NK-92 (cell line): Measurements from ENCODE around the gene VWA5A.
"Not testable (repeated sequence)": the region's sequence is repeated elsewhere in the genome, so short reads cannot be mapped to it uniquely, and the experiment has no call there.

ENCODE experiments used
- DNase-seq: peaks from one replicate; lab custom pipeline; 2025; ENCODE audit not compliant: unreplicated experiment; lab: John Stamatoyannopoulos, UW

The VWA5A gene

DNA sequence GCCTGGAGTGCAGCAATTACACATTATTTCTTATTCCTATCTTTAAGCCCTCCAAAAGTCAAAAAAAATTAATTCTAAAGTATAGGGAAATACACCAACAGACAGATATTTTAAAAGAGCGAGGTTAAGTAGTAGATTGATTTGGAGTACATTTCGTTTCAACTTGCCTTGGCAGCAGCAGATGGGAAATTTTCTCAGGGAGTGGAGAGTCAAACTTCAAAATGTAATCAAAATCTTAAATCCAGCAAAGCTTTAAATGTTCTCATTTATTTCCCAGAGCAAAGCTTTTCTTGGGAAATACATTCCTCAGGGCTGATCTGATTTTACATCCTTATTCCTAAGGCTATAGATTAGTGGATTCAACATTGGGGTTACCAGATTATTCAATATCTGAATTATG, 21.9 kb upstream of the VWA5A start:
- no peak for DNase-seq

GRCh38 chr11:124094731-124095130, 20.5 kb upstream of the VWA5A start:
- DNase-seq = no peak

DNA sequence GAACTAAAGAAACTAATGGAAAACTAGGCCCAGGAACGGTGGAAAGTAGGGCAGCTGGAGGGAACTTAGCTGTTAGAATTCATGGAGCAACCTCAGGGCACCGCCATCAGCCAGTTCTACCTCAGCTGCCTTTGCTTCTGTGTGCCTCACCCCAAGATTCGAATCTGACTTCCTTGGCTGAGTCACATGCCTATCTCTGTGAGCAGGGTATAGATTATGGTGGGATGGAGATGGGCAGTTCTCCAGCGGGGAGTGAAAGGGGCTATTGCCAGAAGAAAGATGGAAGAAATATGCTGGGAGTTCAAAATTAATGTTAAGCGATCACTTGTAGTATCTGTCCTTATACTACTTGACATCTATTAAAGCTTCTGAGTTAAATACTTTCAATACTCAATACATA, 18.9 kb upstream of the VWA5A start:
- no peak for DNase-seq

DNA sequence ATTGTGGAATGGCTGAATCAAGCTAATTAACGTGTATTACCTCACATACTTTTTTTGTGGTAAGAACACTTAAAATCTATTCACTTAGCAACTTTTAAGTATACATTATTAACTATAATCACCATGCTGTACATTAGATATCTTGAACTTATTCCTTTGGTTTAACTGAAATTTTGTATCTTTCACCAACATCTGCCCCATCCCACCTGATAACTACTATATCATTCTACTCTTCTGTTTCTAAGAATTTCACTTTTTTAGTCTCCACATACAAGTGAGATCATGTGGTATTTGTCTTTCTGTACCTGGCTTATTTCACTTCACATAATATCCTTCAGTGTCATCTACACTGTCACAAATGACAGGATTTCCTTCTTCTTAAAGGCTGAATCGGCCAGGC, 17.1 kb upstream of the VWA5A start:
- DNase-seq = no peak

DNA sequence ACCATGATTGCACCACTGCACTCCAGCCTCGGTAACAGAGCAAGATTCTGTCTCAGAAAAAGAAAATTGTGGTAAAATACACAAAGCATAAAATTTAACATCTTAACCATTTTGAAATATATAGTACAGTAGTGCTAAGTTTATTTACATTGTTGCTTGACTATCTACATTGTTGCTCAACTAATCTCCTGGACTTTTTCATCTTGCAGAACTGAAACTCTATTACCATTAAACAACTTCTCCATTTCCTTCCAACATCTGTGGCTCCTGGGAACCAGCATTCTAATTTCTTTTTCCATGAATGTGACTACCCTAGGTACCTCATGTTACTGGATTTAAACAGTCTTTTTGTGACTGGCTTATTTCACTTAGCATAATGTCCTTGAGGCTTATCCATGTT, 13.5 kb upstream of the VWA5A start:
- no peak for DNase-seq

DNA sequence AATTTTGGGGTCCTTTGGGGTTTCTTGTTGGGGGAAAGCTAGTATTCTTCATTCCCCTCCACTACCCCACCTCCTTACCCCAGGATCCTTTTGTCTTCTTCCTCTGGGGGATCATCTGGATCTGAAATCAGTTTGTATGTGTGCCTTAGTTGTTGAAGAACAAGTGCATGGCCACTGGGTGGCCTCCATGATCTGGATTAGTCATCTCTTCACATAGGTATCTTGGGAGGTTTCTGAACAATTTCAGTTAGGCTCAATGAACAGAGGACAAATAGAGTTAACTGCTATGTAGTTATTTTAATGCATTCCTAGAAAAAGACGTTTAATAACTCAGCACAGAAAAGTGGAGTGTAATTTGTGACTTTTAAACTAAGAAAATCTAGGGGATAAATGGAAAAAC, 7.1 kb upstream of the VWA5A start:
- DNase-seq = no peak

GRCh38 chr11:124109377-124109776, 5.9 kb upstream of the VWA5A start:
- no peak for DNase-seq

- no peak for DNase-seq
Observed at GRCh38 chr11:124110201-124110600, 5.0 kb upstream of the VWA5A start.

GRCh38 chr11:124113890-124114289, 1.4 kb upstream of the VWA5A start:
- no peak for DNase-seq

DNA sequence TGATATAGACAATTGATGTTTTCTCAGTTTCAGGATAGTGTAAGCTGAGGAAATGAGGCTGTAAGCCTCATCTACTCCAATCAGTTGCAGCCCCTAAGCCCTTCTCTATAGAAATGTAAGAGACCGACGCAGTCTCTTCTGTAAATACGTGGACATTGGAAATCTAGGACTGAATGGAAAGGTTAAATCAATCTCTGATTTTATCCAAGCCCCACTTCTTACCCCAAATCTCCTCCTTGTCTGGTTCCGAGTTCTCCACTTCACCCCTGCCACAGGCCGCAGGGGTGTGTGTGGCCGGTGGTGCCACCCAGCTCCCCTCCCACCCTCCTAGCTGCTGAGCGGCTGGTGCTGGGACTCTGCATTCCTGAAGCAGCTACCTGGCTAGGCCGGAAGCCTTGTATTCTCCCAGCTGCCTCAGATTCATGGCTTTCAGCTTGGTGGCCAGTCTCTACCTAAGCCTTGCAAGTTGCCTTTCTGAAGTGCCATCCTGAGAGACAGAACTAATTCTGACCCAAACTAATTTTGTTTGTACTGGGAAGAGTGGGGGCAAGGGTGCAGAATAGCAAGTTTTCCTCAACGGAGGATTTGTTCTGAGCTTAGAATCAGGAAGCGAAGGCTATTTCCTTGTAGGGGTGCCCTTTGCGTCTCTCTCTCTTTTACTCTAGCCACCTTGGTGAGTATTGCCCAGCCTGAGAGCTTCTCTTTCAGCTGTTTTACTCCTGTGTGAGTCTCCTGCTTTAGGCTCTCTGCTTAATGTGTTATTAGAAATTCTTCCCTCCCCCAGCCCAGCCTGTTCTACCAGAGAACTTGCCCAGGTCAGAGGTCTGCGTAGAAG, 749 bp downstream of the VWA5A start:
- DNase-seq = no peak

DNA sequence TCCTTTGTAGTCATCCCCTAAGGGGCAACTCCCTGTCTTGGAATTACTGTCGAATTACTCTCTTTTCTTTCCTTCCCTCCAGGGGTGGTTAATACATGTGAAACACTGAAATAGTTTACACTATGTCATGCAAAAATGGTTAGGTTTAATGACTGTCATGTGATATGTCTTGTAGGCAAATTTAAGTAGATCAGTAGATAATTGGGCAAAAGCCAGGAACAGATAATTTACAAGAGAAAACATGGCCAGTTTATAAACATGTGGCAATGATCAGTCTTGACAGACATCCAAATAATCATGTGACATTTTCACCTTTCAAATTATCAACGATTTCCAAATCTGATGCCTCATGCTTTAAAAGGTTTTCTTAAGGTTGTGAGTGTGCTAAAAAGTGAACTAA, 3.9 kb downstream of the VWA5A start:
- DNase-seq = no peak

GRCh38 chr11:124120891-124121290, 5.6 kb downstream of the VWA5A start:
- DNase-seq = no peak

DNA sequence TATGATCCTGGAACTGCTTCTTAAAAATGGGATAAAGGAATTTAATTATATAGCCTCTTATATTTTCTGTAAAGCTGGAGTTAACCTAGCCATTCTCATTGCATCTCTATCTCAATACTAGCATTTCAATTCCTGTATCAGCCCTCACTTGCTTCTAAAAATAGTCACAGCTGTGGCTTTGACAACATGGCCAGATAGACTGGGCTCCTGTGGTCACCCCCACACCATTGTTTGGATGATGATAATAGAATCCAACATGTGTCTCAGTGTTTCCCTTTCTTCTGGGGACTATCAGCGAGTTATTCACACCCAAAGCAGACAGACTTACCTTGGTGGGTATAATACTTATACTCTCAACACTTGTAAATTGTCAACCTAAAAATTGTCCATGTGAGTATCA, 6.9 kb downstream of the VWA5A start:
- no peak for DNase-seq

DNA sequence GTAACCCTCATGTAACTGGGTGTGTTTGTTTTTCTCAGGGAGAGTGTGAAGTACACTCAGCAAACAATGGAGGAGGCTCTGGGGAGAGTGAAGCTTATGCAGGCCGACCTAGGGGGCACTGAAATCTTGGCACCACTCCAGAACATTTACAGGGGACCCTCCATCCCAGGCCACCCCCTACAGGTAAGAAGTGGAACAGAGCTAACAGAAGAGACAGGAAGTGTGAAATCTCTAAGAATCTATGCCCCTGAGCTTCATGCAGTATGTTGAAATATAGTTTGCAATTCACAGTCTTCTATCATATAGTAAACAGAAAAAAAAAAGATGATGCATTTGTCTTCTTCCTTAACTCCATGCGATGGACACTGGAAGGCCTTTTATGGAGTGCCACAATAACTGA, 8.4 kb downstream of the VWA5A start:
- DNase-seq = no peak

DNA sequence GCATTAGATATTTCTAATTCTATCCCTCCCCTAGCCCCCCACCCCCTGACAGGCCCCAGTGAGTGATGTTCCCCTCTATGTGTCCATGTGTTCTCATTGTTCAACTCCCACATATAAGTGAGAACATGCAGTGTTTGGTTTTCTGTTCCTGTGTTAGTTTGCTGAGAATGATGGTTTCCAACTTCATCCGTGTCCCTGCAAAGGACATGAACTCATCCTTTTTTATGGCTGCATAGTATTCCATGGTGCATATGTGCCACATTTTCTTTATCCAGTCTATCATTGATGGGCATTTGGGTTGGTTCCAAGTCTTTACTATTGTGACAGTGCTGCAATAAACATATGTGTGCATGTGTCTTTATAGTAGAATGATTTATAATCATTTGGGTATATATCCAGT, 11.9 kb downstream of the VWA5A start:
- DNase-seq = not testable (repeated sequence)

DNA sequence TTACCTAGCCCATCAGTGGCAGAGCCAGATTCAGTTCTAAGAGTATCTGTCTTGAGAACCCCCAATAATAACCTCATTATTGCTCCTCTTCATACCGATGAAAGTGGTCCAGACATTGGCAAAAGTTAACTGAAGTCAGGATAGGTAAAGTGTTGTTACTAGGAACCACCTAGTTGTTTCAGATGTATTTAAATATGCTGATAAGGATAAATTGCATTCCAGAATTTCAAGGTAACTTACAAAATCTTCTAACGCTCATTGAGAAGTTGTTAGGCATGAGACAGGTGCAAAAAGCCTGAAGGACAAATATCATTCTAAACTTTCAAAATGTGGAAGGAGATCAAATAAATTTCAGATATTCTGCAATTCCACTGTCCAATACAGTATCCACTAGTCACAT, 27.8 kb downstream of the VWA5A start:
- DNase-seq = no peak

- DNase-seq = no peak
Observed at GRCh38 chr11:124147951-124148350, 32.7 kb downstream of the VWA5A start.

DNA sequence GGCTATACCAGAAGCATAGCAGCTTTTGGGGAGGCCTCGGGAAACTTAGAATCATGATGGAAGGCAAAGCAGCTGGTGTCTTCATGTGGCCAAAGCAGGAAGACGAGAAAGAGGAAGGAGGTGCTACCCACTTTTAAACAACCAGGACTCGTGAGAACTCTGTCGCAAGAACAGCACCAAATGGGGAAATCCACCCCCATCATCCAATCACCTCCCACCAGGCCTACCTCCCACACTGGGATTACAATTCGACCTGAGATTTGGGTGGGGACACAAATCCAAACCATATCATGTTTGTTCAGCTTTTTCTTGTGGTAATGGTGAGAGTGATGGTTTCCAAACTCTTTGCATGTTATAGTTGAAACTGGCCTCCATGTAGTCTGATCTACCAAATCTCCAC, 35.4 kb downstream of the VWA5A start:
- DNase-seq = no peak

GRCh38 chr11:124152770-124153407, 37.6 kb downstream of the VWA5A start:
- no peak for DNase-seq

- DNase-seq = no peak
Observed at GRCh38 chr11:124153821-124154220, 38.6 kb downstream of the VWA5A start.

GRCh38 chr11:124159481-124159880, 44.2 kb downstream of the VWA5A start:
- DNase-seq = no peak

GRCh38 chr11:124160986-124161385, 45.7 kb downstream of the VWA5A start:
- no peak for DNase-seq

DNA sequence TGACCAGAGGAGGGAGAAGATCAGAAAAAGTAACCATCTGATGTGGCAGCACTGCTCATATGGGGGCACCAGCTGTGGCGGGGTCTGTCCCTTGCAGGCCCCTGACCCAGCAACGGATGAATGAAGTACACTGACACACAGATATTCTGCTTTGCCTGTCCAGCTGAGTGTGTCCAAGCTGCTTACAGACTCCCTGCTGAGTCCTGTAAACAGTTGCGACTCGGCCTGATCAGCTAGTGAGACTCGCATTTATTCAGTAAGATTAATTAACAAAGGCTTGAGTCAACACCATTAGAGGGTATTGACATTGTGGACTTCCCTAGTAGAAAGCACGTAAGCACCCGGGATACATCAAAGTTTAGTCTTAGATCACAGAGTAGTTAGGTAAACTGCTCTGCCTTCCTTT, 52.6 kb downstream of the VWA5A start:
- DNase-seq = no peak
